ENCODE data around the gene FAM174C.

Gene FAM174C

DNA sequence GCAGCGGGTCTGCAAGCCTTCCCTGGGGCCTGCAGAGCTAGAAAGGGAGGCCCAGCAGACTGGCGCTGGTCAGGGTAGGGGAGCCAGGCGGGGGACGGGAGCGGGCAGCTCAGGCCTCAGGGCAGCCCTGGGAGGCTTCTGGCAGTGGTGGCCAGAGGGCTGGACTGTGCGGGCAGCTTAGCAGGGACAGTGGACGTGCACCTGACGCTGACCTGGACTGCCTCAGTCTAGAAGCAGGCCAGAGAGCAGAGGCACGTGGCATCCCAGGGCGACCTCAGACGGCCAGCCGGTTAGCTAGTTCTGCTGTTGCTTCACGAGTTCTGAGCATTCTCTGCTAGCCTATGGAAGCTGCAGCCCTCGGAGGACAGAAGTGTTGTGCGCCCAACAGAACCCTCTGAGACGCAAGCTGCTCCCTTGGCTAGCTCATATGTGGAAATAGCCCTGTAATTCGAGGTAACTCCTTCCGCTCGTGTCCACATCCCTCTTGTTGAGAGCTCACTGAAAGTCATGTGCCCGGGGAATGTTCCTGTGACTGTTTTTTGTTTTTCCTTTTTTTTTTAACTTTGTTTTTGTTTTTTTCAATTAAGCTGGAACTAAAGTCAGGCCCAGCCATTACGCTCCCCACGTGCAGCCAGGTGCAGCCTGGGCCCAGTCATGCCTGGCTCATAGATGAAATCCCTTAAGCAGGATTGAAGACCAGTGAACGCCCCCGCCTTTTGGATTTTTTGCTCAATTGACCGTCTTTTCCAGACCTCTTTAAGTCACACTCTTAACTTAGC, 1.9 kb upstream of the FAM174C start (continued):
- TF ChIP-seq, protein P1, sequence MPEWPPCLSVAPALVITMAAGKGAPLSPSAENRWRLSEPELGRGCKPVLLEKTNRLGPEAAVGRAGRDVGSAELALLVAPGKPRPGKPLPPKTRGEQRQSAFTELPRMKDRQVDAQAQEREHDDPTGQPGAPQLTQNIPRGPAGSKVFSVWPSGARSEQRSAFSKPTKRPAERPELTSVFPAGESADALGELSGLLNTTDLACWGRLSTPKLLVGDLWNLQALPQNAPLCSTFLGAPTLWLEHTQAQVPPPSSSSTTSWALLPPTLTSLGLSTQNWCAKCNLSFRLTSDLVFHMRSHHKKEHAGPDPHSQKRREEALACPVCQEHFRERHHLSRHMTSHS (tag by site-specific recombination; IDR thresholded peaks at IDR 0.05), result no peak
- TF ChIP-seq ZNF747 (tag by site-specific recombination; IDR thresholded peaks at IDR 0.05), result no peak
- no peak for TF ChIP-seq ZBTB26 (tag by site-specific recombination; optimal IDR thresholded peaks at IDR 0.05)
- no peak for TF ChIP-seq ZNF132 (tag by site-specific recombination; IDR thresholded peaks at IDR 0.05; ENCODE audit: borderline replicate concordance)
- TF ChIP-seq ZNF133 (tag by site-specific recombination; IDR thresholded peaks at IDR 0.05), result no peak
- no peak for TF ChIP-seq ZNF580 (tag by site-specific recombination; IDR thresholded peaks at IDR 0.05)
- no peak for TF ChIP-seq ZNF561 (tag by site-specific recombination; IDR thresholded peaks at IDR 0.05; ENCODE audit: borderline replicate concordance)
- no peak for TF ChIP-seq ZNF558 (tag by site-specific recombination; IDR thresholded peaks at IDR 0.05)
- TF ChIP-seq MEIS1 (CRISPR knock-in tag; IDR thresholded peaks at IDR 0.05; ENCODE audit: borderline replicate concordance), result no peak
- TF ChIP-seq FEZF1 (tag by site-specific recombination; IDR thresholded peaks at IDR 0.05), result no peak; the same call in 1 of the 2 replicates
- TF ChIP-seq ZNF677 (tag by site-specific recombination; IDR thresholded peaks at IDR 0.05), result no peak
- TF ChIP-seq GLIS1 (tag by site-specific recombination; IDR thresholded peaks at IDR 0.05), result no peak
- TF ChIP-seq, protein P2, sequence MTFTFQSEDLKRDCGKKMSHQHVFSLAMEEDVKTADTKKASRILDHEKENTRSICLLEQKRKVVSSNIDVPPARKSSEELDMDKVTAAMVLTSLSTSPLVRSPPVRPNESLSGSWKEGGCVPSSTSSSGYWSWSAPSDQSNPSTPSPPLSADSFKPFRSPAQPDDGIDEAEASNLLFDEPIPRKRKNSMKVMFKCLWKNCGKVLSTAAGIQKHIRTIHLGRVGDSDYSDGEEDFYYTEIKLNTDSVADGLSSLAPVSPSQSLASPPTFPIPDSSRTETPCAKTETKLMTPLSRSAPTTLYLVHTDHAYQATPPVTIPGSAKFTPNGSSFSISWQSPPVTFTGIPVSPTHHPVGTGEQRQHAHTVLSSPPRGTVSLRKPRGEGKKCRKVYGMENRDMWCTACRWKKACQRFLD (tag by site-specific recombination; IDR thresholded peaks at IDR 0.05), result no peak
- TF ChIP-seq SCRT2 (tag by site-specific recombination; IDR thresholded peaks at IDR 0.05), result no peak
- TF ChIP-seq KLF1 (tag by site-specific recombination; IDR thresholded peaks at IDR 0.05), result no peak
- no peak for TF ChIP-seq ZNF792 (tag by site-specific recombination; IDR thresholded peaks at IDR 0.05)
- no peak for TF ChIP-seq HIC1 (tag by site-specific recombination; IDR thresholded peaks at IDR 0.05)
- no peak; the same call in 1 of the 2 replicates for TF ChIP-seq ZNF2 (tag by site-specific recombination; IDR thresholded peaks at IDR 0.05)
- TF ChIP-seq ZNF202 (tag by site-specific recombination; IDR thresholded peaks at IDR 0.05; ENCODE audit: borderline replicate concordance), result no peak
- TF ChIP-seq ZFP69B (tag by site-specific recombination; IDR thresholded peaks at IDR 0.05), result 0 out of 2 replicates have a peak, but pooled peaks have one; percentile 29
- TF ChIP-seq ZBTB49 (tag by site-specific recombination; IDR thresholded peaks at IDR 0.05; ENCODE audit: low read depth), result no peak
- TF ChIP-seq, protein P3, sequence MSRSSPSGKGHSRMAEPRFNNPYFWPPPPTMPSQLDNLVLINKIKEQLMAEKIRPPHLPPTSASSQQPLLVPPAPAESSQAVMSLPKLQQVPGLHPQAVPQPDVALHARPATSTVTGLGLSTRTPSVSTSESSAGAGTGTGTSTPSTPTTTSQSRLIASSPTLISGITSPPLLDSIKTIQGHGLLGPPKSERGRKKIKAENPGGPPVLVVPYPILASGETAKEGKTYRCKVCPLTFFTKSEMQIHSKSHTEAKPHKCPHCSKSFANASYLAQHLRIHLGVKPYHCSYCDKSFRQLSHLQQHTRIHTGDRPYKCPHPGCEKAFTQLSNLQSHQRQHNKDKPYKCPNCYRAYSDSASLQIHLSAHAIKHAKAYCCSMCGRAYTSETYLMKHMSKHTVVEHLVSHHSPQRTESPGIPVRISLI (tag by site-specific recombination; IDR thresholded peaks at IDR 0.05), result no peak
- no peak for TF ChIP-seq ZNF10 (tag by site-specific recombination; IDR thresholded peaks at IDR 0.05)
- TF ChIP-seq ZNF501 (tag by site-specific recombination; IDR thresholded peaks at IDR 0.05), result no peak
- no peak for TF ChIP-seq HOXA7 (CRISPR knock-in tag; IDR thresholded peaks at IDR 0.05; ENCODE audit: borderline replicate concordance)
- no peak for TF ChIP-seq HOXD13 (CRISPR knock-in tag; IDR thresholded peaks at IDR 0.05; ENCODE audit: borderline replicate concordance)
- no peak for TF ChIP-seq ZNF555 (tag by site-specific recombination; conservative IDR thresholded peaks at IDR 0.05)
- no peak for TF ChIP-seq ZNF621 (tag by site-specific recombination; IDR thresholded peaks at IDR 0.05)
- TF ChIP-seq ZNF37A (tag by site-specific recombination; IDR thresholded peaks at IDR 0.05), result no peak
- no peak for TF ChIP-seq ZNF416 (tag by site-specific recombination; IDR thresholded peaks at IDR 0.05)
- TF ChIP-seq IKZF3 (tag by site-specific recombination; IDR thresholded peaks at IDR 0.05), result 0 out of 2 replicates have a peak, but pooled peaks have one; percentile 19
